ENCODE results near the gene CLCN3.
"Not testable (repeated sequence)": the region's sequence is repeated elsewhere in the genome, so short reads cannot be mapped to it uniquely, and the experiment has no call there.

Gene CLCN3

DNA sequence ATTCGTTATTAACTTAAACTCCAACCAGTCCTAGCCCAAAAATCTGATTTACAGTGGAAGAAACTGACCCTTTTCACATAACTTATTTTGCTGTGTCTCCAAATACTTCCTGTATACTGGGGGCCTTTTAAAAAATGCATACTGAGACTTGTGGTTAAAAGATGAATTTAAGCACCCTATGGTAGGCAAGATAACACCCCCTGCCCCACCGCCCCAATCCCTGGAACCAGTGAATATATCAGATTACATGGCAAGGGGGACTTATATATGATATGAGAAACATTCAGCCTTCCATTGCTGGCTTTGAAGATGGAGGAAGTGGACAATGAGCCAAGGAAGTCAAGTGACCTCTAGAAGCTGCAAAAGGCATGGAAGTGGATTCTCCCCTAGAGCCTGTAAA is 3.1 kb upstream of the CLCN3 start:
- DNase-seq, result no peak

DNA sequence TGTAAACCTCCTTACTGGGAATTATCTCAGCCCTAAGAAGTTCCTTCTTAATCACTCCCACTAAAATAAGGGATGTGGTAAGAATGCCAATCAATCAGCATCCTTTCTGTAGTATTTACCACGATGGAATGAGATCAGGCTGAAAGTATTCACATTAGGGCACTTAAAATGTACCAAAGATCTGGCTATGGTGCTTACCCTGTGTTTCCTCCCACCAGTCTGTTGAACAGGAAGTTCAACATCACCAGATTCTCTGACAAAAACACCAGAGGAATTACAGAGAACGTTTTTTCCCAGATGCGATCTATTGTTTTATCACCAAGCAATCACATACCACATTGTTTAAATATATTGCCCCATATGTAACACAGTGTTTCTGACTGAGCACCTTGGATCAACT is 2.1 kb upstream of the CLCN3 start:
- DNase-seq, result no peak

DNA sequence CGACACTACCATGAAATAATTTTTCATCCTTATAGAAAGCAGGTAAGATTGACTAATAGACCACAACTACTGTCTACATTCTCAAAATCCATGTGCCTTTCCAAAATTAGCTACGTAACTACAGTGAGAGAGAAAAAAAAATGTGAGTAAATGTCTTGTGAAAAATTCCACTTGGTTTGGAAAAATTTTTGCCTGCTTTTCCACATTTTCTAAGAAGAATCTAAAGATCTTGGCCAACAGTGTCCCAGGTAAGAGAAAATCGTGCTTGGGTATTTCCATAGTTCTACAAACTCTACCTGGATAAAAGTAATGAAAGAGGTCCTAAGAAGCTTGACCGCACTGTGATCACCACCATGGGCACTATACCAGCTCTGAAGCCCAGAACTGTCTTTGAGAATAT is 1.4 kb upstream of the CLCN3 start:
- DNase-seq, result no peak

DNA sequence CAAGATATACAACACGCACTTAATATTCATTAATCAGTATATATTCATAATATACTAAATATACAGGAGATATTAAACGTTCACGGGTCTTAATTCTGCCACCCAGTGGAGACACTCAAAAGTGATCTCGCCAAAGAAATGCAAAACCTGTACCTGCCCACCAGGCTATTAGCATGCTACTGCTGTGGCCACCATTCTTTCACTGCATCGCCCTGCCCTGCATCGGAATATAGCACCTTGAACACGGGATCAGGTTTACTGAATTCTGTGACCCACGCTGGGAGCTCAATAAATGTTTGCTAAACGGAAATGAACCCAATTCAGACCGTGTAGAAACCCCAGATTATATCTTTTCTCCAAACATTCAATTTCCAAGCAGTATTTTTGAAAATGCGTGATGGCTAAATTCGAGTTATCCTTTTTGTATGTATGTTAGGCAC is 840 bp upstream of the CLCN3 start:
- peak in 33 of 56 donors; percentile 2 to 56 (median 20) for DNase-seq

DNA sequence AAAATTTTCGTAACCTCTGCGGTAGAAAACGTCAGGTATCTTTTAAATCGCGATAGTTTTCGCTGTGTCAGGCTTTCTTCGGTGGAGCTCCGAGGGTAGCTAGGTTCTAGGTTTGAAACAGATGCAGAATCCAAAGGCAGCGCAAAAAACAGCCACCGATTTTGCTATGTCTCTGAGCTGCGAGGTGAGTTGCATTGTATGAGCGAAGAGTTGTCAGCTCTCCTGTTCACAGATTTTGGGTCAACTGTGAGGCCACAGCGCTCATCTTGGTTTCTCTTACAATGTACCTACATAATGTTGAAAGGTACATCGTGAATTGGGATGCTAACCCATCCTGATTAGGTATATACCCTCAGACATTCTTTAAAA is 486 bp downstream of the CLCN3 start:
- DNase-seq, result peak in 9 of 56 donors; percentile 3 to 46 (median 30)

DNA sequence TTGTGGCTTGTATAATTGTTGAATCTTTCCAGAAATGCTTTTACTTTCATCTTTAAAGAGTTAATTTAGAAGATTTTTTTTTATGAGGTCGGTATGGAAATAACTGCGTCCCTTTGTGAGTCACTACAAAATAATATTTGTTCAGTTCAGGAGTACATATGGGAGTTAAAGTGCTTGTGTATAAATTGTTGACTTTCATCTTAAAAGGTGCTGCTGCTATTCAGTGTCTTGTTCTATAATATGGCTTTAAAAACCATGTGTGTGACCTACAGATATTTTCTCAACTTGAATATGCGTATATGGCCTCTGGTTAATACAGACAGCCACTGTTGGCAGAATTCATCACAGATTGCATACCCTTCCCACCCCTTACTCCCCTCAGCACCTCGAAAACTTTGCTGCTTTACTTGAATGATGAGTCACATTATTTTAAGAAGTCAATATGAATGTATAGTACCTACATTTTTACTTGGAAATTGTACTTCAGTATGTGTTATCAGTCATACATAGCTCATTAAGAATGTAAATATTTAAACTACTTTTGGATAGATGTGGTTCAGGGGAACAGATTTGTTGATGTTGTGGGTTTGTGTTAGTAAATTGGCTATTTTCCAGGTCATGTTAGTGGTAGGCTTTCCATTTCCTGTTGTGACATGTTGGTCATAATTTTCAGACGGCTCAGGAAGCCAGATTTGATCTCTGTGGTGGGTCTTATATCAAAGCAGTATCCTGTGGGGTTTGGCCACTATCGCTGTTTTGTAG is 1.5 kb downstream of the CLCN3 start:
- no peak for DNase-seq

DNA sequence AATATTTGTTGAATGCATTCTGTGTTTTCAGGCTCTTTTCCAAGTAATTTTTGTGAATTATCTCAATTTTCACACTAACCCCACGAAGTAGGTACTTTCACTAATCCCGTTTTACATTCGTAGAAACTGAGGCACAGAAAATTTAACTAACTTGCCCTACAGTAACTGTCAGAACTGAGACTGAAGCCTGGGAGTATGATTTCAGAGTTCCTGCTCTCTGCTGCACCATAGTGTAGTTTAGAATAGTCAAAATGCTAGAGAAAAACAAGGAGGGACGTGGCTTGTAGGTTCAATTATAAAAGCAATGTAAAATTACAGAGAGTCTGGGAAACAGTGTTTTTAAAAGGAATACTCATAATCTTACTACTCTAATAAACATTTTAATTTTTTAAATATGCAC is 2.2 kb downstream of the CLCN3 start:
- no peak for DNase-seq

DNA sequence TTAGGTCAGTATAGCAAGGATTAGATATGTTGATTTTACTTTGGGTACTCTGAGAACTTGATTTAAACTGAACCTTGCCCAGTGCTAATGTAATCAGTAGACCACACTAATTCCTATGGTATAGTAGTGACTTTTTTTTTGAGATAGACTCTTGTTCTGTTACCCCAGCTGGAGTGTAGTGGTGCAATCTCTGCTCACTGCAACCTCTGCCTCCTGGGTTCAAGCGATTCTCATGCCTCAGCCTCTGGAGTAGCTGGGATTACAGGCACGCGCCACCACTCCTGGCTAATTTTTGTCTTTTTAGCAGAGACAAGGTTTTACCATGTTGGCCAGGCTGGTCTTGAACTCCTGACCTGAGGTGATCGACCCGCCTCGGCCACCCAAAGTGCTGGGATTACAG is 3.6 kb downstream of the CLCN3 start:
- not testable (repeated sequence) for DNase-seq

DNA sequence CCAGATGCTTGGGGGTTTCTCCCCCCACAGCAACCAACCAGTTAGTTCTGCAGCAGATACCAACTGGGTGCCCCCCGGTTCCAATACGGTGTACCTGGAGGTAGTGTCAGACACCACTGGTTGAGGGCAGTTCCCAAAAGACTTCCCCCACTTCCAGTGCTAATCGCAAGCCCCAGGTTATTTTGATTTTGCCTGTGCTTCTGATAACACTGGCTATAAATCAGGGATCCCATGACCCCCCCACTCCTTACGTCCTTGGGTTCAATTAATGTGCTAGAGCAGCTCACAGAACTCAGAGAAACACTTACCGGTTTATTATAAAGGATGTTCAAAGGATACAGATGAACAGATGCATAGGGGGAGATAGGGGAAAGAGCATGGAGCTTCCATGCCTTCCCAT is 5.5 kb downstream of the CLCN3 start:
- DNase-seq, result no peak

DNA sequence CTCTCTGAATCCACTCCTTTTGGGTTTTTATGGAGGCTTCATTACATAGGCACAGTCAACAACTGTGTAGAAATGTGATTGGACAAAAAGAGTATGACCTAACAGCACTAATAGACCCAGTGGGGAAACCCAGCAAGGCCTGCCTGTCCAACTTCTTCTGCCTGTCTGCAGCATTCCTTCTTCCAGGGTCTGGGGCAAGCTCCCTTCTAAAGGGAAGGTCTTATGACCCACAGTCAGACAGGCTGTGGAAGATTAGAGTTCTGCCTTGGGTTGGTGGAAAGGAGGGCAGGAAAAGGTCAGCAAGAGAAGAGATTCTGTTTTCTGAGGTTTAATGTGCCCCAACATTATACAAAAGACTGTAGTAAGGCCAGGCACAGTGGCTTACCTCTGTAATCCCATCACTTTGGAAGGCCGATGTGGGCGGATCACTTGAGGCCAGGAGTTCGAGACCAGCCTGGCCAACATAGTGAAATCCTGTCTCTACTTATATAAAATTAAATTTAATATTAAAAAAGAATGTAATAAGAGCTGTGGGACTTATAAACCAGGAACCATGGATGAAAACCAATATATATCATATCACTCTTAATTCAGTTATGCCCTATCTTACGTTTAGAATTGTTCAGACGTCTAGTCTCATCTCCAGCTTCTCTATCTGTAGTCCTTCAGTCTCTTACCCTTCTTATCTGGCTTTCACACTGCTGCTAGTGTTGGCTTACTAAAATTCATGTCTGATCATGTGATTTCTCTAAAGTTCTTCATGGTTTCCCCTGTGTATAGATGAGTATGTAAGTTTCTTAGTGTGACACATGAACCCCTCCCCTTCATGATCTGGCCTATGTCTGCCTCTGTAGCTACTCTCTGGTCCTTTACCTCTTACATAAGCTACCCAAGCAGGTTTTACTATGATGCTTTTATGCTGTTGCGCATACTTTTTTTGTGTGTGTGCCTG is 6.2 kb downstream of the CLCN3 start:
- no peak for DNase-seq

DNA sequence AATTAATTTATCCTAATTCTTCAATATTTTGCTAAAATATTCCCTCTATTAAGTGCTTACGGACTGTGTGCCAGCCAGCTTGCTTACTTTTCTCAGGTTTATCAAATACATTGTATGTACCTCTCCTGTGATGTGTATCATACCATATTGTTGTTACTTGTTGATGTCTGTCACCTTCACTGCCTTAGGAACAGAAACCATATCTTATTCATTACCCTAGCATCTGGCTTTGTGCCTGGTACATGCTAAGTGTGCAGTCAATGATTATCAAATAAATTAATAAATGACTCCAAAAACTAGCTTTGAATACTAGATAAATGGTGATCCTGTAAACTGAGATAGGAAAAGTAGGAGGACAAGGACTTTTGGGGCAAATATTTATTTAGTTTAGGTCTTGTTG is 6.9 kb downstream of the CLCN3 start:
- DNase-seq, result no peak

DNA sequence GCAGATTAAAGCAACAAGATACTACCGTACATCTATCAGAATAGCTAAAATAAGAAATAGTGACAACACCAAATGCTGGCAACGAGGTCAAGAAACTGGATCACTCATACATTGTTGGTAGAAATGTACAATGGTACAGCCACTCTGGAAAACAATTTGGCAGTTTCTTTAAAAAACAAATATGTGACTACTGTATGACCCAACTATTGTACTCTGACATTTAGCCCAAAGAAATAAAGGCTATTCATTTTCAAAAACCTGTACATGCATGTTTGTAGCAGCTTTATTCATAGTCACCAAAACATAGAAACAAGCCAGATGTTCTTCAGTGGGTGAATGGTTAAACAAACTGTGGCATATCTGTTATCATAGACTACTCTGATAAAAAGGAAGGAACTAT is 8.2 kb downstream of the CLCN3 start:
- DNase-seq, result no peak

DNA sequence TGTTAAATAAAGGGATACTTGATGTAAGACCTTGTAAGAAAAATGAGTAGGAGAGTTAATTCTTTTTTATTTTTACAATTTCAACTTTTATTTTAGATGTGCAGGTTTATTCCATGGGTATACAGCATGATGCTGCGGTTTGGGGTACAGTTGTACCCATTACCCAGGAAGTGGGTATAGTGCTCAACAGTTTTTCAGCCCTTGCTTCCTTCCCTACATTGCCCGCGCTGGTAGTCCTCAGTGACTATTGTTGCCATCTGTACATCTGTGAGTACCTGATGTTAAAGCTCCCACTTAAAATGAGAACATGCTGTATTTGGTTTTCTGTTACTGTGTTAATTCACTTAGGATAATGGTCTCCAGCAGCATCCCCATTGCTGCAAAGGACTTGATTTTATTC is 9.7 kb downstream of the CLCN3 start:
- DNase-seq, result no peak

DNA sequence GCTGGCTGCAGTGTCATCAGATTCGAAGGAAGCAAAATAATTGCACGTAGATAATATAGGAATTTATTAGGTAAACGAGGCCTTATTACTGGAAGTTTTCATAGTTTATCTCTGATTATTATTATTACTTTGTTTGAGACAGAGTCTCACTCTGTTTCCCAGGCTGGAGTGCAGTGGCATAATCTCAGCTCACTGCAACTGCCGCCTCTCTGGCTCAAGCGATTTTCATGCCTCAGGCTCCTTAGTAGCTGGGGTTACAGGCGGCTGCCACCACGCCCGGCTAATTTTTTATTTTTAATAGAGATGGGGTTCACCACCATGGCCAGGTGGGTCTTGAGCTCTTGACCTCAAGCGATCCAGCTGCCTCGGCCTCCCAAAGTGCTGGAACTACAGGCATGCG is 12.5 kb downstream of the CLCN3 start:
- no peak for DNase-seq

DNA sequence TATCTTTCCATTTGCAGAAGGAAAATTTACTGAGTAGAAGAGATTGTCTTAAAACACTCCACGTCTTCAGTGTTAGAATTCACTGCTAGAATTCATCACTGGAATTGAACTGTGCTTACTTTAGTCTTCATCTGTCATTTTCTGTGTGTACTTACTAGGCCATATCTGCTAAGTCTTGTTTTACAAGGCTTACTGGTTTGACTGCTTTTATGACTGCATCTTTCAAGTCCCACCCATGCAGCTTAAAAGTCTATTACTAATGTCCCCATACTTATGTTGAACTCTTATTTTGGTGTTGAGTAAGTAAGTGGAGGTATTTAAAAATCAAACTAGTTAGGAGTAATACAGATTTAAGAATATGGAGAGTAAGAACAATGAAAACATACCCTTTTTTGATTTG is 14.6 kb downstream of the CLCN3 start:
- DNase-seq, result no peak

DNA sequence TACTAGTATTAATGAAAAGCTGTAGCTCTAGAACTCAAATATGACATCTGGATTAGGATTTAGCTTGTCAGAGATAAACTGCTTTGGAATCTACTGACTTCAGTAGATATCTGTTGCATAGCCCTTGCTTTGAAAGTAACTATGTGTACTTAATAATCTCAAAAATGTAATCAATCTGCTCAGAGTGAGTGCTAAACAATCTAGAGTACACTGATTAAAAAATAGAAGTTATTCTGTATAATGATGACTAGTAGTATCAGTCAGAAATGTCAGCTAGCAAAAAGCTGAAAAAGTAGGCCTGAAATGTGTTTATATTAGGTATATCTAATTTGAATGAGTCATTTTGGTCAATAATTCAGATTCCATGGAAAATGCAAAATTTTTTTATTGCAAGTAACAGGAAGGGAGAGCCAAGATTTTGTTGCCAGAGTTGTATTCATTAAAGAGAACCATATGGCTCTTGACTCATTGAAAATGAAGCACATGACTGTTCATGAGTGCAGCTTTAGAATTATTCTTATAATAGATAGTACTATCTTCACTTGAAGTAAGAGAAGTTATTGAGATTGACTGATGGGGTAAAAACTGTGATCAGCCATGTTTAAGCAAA is 20.0 kb downstream of the CLCN3 start:
- no peak for DNase-seq

DNA sequence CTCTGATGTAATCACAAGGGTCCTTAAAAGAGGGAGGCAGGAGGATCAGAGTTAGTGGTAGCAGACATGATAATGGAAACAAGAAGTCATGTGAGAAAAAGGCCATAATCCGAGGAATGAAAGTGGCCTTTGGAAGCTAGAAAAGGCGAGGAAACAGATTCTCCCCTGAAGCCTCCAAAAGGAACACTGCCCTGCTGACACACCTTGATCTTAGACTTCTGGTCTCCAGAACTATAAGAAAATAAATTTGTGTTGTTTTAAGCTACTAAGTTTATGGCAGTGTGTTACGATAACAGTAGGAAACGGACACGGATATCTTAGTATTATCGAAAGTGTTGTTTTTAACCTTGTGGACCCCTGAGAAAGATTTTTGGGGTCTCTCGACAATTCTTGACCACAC is 24.4 kb downstream of the CLCN3 start:
- DNase-seq, result no peak

DNA sequence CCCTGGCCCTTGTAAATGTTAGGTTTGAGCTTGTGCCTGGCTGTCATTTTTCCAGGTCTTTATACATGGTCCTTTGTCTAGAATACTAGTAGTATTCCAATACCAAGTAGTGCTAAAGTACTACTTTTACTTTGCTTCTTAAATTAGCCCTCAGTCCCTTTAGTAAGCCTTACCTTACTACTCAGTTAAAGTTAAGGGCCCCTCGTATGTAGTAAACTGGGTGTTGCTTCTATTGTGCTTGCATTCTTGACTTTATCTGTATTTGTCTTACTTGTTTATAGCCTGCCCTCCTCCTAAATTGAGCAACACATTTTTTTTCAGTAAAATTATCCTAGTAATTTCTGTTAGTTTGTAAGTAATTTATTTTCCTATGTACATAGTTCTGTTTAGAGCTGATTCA is 25.2 kb downstream of the CLCN3 start:
- no peak for DNase-seq

DNA sequence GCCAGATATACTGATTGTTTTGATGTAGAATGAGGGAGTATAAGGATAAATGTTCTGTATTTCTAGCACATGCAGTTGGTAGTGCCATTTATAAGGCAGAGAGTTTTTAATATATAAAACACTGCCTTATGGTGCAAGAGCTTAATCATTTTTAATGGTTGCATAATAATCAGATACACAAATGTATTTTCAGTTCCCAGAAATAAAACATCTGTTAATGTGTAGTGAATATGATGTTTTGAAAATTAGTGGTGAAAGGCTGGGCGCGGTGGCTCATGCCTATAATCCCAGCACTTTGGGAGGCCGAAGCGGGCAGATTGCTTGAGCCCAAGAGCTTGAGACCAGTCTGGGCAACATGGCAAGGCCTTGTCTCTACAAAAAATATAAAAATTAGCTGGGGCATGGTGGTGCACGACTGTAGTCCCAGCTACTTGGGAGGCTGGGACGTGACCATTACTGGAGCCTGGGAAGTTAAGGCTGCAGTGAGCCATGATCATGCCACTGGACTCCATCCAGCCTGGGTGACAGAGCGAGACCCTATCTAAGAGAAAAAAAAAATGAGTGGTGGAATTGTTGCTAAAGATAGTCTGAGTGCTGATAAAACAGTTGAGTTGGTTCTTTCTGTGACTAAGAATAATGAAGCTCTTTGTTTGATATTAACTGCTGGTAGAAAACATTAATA is 29.3 kb downstream of the CLCN3 start:
- DNase-seq, result peak in 1 of 56 donors; percentile 6

DNA sequence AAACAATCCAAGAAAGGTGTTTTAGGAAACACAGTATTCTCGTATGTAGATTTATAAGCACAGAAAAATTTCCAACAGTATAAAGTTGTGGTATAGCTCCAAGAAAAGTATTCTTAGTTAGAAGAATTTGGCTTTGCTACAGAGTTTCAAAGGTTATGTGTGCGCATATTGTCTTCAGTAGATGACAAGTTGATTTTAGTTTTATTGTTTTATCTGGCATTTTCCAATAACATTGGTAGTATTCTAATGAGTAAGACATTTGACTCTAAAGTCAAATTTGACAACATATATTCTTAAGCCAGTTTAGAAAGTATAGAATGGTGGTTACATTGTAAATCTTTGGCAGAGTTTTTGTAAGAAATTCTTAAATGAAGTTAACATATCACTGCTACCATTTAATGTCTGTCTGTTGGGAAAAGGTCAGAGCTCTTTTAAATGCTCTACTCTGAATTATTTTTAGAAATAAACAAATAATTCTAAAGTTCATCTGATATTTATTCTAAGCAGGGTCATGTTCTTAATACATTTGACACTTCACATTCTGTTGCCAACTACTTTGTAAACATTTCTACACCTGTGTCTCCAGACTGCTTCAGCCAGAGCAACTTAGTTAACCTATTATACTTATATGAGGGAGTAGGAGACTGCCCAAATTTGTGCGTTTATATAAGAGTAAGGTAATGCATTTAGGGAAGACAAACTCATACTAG is 30.0 kb downstream of the CLCN3 start:
- no peak for DNase-seq

DNA sequence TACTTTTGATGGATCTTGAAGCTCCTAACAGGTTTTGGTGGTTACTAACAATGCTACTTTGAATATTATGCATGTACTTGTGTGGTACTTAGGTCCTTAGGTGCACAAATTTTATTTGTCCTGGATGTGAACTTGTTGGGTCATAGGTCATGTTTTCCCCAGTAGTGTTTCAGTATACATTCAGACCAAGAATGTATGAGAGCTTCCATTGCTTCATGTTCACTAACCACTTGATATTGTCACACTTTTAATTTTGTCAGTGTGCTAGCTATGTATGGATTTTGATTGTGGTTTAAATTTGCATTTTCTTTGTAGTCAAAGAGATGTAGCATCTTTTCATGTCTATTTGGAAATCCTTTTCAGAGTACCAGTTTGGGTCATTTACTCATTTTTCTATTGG is 32.2 kb downstream of the CLCN3 start:
- DNase-seq, result no peak
